PC-3 (cell line): Measurements from ENCODE around the gene TCF7.

ENCODE experiments used
- EZH2 ChIP-seq: fragments of 300-600 bp; sonication (generic); IDR thresholded peaks from one replicate; pipeline ENCODE4 v1.6.1; 2017; ENCODE audit warnings: antibody characterized with exemption, mild to moderate bottlenecking, low read length; ENCODE audit not compliant: unreplicated experiment
- EZH2phosphoT487 ChIP-seq: fragments of 300-600 bp; sonication (generic); IDR thresholded peaks from 2 replicates; pipeline ENCODE4 v1.6.1; 2018; ENCODE audit warnings: mild to moderate bottlenecking, antibody characterized with exemption, low read length, borderline replicate concordance
- TF ChIP-seq, protein P1 (sequence below): fragments of 300-600 bp; sonication (generic); conservative IDR thresholded peaks from 2 replicates; pipeline ENCODE4 v1.5.1; 2017; ENCODE audit warnings: antibody characterized with exemption, low read depth, mild to moderate bottlenecking, low read length

GRCh38 chr5:134091626-134092121 is 22.8 kb upstream of the TCF7 start:
- TF ChIP-seq EZH2phosphoT487 (no peak), EZH2 (no peak)
- TF ChIP-seq, protein P1, sequence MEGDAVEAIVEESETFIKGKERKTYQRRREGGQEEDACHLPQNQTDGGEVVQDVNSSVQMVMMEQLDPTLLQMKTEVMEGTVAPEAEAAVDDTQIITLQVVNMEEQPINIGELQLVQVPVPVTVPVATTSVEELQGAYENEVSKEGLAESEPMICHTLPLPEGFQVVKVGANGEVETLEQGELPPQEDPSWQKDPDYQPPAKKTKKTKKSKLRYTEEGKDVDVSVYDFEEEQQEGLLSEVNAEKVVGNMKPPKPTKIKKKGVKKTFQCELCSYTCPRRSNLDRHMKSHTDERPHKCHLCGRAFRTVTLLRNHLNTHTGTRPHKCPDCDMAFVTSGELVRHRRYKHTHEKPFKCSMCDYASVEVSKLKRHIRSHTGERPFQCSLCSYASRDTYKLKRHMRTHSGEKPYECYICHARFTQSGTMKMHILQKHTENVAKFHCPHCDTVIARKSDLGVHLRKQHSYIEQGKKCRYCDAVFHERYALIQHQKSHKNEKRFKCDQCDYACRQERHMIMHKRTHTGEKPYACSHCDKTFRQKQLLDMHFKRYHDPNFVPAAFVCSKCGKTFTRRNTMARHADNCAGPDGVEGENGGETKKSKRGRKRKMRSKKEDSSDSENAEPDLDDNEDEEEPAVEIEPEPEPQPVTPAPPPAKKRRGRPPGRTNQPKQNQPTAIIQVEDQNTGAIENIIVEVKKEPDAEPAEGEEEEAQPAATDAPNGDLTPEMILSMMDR: no peak
